Esophagus muscularis mucosa (tissue), 3 donors: Measurements from ENCODE around the gene CERKL.

Source experiments
- CTCF ChIP-seq, 3 experiments: fragments of 200-600 bp in 2 of 3; fragments of 450-650 bp in 1 of 3; sonication (generic) in 2 of 3; IDR thresholded peaks; one replicate each; pipeline ENCODE4 v1.5.1; 2017 to 2019; ENCODE audit warnings: antibody characterized with exemption in 3 of 3, mild to moderate bottlenecking in 2 of 3, moderate library complexity in 1 of 3
- POLR2A ChIP-seq: fragments of 450-650 bp; IDR thresholded peaks from one replicate; pipeline ENCODE4 v1.6.1; 2017; ENCODE audit warnings: antibody characterized with exemption, moderate library complexity, mild to moderate bottlenecking, low read depth

- no peak for TF ChIP-seq POLR2A
- peak in 1 of 3 experiments; percentile 24 for TF ChIP-seq CTCF (IDR thresholded peaks at IDR 0.05)
Observed at GRCh38 chr2:181570833-181571661, 85.9 kb downstream of the CERKL start.
